Left forelimb (tissue), 1 donor: Measurements from ENCODE around the gene MRPL18.
A peak's percentile ranks its signal among the peaks of the same experiment; 100 is the strongest.
"Not testable (repeated sequence)": the region's sequence is repeated elsewhere in the genome, so short reads cannot be mapped to it uniquely, and the experiment has no call there.

ENCODE experiments used
- DNase-seq: peaks from one replicate; pipeline ENCODE4 v3.0.0-alpha.2; 2018; ENCODE audit warnings: low spot score

Gene MRPL18

DNA sequence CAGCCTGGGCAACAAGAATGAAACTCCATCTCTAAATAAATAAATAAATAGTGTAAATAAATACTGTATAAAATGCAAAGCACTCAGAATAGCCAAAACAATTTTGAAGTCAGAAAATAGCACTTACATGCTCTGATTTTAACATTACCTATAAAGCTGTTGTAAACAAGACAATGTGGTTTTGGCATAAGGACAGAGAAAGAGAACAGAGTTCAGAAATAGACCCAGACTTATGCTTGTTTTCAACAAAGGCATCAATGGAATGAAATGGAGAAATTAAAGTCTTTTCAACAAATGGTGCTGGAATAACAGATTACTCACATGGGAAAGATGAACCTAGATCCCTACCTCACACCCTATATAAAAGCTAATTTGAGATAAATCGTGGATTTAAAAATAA lies 18.1 kb upstream of the MRPL18 start:
- DNase-seq, result no peak

DNA sequence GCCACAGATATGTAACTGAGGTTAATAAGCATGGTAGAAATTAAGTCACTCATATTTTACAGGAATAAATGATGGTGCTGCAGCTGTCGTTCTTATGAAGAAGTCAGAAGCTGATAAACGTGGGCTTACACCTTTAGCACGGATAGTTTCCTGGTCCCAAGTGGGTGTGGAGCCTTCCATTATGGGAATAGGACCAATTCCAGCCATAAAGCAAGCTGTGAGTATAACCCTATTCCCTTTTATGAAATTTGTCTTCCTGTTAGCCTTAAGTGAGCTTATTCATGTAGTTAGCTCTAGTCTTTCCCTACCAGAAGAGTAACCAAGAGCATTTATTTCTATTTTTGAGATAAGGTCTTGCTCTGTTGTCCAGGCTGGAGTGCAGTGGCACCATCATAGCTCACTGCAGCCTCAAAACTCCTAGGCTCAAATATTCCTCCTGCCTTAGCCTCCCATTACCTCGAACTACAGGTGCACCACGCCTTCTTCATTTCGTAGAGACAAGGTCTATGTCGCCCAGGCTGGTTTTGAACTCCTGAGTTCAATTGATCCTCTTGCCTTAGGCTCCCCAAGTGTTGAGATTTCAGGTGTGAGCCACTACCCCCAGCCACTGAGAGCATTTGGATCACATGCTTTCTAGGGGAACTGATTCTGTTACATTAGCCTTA lies 12.9 kb upstream of the MRPL18 start:
- DNase-seq, result no peak

DNA sequence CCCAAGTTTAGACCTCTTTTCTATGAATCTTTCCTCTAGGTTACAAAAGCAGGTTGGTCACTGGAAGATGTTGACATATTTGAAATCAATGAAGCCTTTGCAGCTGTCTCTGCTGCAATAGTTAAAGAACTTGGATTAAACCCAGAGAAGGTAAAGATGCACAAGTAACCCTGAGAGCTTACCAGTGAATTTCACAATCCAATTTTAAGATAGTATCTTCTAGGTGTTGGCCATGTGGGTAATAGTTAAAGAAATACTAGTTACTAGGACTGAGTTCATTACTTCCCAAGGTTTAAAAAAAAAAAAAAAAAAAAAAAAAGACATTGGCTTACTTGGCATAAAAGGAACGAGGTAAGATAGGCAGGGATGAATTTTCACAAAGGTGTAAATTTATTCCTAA lies 12.1 kb upstream of the MRPL18 start:
- DNase-seq, result no peak

DNA sequence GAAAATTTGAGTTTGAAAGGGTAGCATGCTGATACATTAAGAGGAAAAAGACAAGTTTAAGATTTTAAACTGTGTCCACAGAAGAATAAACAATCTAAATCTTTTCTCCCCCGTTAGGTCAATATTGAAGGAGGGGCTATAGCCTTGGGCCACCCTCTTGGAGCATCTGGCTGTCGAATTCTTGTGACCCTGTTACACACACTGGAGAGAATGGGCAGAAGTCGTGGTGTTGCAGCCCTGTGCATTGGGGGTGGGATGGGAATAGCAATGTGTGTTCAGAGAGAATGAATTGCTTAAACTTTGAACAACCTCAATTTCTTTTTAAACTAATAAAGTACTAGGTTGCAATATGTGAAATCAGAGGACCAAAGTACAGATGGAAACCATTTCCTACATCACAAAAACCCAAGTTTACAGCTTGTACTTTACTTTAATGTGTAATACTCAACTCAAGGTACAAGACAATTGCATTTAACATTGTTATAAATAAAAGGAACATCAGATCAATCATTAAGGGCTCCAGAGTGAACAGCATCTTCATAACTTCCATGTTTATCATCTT lies 11.6 kb upstream of the MRPL18 start:
- DNase-seq, result no peak

DNA sequence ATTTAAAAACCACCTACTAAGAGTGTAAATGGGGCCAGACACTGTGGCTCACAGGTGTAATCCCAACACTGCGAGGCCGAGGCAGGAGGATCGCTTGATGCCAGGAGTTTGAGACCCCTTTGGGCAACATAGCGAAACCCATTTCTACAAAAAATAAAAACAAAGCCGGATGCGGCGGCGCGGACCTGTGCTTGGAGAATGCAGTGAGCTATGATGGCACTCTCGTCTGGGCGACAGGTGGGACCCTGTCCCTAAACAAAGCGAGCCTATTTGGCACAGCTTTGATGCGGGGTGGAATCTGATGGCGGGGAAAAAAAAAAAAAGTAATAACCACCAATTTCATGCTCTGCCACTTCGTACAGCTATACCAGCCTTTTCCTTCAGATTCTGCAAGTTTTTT lies 2.0 kb upstream of the MRPL18 start:
- DNase-seq, result no peak

DNA sequence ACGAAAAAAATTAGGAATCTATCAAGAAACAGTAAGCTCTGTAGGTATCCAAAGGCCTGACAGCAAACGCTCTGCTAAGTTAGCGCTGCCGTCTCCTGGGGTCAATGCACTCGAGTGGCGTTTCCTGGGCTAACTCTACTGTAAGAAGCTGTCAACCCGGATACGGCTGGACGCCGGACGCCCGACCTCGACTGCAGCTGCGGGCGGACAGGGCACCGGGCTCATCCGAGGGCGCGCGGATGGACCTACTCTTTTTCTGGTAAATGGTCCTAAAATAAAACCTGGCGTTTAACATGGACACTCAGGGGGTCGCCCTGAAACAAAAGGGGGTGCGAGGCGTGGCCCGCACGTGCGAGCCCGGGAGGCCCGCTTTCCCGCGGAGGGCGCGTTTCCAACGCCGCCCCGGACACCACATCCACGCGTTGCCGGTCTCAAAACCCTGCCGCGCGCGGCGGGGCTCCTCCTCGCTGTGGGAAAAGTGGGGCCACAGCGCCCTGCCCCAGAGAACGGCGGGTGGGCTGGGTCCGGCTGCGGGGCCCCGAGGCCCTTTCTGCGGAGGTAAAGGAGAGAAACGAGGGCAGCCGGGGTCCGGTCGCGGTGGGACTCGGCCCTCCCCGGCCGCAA lies 1.4 kb upstream of the MRPL18 start:
- DNase-seq, result no peak

DNA sequence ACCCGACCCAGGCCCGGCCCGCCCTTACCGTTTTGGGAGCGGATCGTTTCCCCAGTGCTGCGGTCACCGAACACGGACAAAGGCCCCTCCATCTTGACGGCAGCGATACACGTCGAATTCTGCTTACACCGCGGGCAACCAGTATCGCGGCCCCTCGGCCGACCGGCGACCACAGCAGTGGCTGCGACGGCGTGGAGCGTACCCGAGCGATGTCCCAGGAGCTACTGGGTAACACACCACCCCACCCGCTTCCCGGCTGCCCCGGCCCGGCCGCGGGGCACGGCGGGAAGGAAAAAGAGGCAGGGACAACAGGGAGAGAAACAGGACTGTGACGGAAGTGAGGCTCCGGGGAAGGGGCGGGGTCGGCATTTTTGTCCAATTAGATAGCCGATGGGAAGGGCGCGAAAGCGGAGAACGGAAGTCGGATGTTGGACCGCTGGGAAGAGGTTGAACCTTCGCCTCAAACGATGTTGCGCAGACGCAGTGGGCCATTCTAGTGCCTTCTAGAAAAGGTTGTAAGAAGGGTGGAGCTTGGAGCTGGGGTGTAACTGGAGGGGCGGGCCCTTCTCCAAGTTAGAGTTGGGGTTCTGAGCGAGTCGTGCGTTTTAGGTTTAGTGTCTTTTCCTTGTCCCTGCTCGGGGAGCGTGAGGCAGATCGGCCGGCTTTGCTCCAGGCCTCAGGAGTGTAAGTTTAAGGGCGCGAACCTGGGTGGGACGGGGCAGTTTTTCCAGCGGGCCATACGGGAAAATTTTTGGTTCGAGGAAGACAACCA lies 704 bp upstream of the MRPL18 start, which contains the start of gene TCP1:
TSS of gene TCP1 (minus strand) at position 226 of the 772 bp plus-strand sequence. CDS start at position 92, 134 bp downstream.
- DNase-seq, result peak; percentile 99

DNA sequence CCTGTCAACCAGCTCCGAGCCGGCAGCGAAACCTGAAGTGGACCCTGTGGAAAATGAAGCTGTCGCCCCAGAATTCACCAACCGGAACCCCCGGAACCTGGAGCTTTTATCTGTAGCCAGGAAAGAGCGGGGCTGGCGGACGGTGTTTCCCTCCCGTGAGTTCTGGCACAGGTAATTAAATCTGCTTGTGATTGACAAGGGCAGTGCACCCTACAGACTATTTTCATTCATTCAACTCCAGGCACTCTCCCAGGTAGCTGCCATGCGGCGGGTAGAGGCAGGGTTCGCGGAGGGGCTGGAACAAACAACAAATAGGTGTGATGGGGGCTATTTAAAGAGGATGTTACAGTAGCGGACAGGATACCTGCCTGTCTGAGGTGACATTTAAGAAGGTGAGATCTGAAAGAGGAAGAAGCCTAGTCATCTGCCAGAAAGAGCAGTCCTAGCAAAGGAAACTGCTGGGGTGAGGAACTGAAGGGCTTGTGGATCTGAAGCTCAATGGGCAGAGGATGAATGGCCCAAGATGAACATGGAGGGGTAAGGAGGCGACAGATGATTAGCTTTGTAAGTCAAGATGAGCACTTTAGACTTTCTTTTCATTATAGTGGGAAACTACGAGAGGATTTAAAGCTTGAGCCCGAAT lies 810 bp downstream of the MRPL18 start:
- DNase-seq, result no peak

DNA sequence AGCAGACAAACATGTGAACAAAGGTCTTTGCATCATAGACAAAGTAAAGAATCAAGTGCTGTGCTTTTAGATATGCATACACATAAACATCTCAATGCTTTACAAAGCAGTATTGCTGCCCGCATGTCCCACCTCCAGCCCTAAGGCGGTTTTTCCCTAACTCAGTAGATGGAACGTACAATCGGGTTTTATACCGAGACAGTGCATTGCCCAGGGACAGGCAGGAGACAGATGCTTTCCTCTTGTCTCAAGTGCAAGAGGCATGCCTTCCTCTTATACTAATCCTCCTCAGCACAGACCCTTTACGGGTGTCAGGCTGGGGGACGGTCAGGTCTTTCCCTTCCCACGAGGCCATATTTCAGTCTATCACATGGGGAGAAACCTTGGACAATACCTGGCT lies 4.7 kb downstream of the MRPL18 start:
- not testable (repeated sequence) for DNase-seq

DNA sequence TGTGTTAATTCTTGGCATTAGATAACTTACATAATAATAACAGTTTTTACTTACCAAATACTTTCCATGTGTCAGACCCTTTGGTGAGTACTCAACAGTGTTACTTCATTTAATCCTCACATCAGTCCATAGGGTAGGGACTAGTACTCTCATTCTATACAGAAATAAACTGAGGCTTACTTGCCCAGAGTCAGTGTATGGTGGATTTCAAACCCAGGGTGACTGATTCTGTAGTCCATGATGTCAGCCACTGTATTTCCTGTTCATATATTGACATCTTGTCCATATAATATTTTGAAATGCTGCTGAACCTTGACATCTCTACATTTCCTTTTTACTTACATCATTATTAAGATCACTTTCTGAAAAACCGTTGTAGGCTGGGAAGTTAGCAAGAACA lies 7.3 kb downstream of the MRPL18 start:
- DNase-seq, result no peak

DNA sequence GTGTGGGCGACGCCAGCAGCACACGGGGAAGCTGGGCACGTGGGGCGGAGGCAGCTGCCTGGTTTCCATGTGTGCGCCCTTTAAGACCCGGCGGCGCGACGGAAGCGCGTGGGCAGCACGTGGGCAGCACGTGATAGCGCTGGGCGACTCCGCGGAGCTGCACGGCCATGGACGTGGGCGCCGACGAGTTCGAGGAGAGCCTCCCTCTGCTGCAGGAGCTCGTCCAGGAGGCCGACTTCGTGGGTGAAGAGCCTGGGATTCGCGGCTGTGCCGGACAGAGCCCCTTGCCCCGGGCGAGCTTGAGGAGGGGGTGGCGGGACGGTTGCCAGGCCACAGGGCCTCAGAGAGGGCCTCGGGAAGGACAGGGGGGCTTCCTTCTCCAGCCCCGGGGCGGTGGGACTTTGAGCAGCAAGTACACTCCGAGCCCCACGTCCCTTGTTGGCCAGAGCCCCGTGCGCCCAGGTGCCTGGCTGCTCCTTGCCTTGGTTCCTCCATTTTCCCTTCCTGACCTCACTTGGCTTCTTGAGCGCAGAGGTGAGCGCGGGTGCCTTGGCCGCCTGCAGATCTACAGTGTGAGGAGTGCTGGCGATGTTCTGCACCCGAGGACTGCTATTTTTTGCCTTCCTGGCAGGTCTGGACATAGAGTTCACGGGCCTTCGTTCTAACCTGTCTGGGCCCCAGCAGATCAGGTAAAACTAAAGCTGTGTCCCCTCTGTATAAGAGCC lies 10.0 kb downstream of the MRPL18 start, which contains the start of gene PNLDC1:
TSS of gene PNLDC1 (plus strand) at position 136 of the 725 bp plus-strand sequence. CDS start at position 168, 32 bp downstream.
- DNase-seq, result no peak

DNA sequence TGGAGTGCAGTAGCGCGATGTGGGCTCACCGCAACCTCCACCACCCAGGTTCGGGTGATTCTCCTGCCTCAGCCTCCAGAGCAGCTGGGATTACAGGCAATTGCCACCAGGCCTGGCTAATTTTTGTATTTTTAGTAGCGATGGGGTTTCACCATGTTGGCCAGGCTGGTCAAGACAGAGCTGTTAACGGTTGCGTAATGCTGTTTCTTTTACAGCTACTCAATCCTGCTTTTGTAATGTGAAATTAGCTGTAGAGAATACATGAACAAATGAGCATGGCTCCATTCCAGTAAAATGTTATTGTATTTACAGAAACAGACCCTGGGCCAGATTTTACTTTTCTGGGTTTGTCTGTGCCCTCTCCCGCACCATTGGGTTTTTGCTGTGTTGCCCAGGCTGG lies 11.7 kb downstream of the MRPL18 start:
- DNase-seq, result no peak

DNA sequence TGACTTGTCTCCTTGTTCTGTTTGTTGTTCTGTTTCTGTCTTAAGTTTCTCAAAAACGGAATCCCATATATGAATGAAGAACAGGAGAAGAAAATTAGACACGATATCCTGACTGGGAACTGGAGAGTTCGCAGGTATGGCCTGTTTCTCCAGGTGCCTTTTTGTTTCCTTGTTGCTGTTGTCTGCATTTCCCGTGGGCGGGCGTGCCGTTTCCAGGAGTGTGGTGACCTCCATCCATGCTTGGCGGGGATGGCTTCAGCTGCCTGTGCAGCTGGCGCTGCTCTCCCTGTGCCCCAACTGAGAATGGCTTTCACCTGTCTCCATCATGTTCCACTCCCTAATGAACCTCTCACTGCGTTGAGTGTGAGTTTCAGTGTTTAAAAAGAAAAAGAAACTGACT lies 14.2 kb downstream of the MRPL18 start:
- DNase-seq, result no peak

DNA sequence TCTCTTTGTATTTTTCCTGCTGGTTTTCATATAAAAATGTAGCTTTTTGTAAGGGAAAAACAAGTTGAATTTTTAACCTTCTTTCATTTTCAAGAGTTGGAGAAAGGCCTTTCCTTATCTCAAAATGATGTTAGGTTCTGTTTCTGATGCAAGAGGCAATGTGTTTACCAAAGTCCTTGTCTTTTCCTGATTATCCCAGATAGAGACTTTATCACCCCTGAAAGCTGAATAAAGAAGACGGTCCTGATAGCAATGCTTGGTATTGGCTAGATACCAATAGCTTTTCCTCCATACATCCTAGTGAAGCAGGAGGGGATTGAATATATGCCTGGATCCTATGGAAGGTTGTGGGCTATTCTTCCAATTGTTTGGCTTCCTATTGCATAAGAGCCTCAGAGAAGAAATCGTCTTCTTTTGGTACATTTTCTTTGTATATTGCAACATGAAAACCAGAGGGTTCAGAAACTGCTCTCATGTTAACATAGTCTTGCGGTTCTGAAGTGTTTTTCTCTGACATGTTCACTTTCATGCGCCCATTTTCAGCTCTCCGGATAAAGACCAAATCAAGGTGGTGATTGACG lies 15.3 kb downstream of the MRPL18 start:
- no peak for DNase-seq

DNA sequence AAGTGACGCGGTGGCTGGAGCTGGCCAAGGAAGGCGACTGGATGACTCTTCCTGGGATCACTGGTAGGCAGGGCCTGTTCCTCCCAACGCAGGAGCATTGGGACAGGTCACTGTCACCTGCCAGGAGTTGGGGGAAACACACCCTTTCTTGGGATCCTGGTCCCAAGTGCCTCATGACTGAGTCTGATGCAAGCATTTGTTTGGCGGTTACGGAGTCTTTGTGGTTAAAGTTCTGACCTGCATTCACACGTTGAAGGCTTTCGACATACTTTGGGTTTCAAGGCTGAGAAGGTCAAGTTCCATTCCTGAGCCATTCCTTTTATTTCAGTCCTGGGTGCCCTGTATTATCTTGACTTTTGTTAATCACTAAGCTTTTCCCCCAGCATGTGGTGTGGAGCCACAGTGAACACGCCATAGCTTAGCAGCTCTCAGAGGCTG lies 15.8 kb downstream of the MRPL18 start:
- no peak for DNase-seq

DNA sequence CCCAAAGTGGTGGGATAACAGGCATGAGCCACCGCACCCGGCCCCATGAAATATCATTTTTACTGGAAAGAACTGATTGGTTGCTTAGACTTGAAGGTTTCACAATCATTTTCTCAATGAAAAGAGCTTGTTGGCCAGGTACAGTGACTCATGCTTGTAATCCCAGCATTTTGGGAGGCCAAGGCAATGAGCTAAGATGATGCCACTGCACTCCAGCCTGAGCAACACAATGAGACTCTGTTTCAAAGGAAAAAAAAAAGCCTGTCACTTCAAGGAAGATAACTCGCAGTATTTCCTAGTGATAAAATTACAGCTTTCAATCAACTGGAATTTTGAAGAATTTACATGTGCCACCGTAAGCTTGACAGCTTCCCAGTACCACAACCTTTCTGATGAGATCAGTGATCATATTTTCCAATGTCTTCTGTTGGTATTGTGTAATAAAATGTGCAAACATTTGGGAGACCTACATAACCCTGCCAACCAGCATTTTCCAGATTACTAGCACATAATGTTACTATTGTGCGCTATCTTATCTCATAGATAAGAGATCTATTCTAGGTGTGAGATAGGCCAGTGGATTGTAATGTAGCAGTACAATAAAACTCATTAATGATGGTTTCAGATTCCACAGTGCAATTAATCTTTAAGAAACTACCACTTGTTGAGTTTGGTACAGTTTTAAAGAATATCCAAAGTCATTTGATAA lies 17.0 kb downstream of the MRPL18 start:
- no peak for DNase-seq

DNA sequence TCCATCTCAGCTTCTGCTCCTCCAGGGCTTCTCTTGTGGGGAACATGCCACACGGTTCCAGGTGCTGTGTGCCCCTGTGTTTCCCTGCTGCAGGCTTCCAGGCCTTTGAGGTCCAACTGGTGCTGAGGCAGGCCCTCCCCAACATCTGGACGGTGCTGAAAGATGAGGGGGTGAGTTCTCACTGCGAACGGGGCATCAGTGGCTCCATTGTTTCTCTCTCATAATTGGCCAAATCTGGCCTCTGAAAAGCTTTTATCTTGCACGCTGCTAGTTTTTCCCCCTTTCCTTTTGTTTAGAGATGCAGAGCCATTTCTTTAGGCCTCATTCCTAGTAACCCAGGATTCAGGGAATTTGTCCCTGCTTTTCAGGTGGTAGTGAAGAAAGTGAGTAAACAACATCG lies 18.4 kb downstream of the MRPL18 start:
- DNase-seq, result no peak

DNA sequence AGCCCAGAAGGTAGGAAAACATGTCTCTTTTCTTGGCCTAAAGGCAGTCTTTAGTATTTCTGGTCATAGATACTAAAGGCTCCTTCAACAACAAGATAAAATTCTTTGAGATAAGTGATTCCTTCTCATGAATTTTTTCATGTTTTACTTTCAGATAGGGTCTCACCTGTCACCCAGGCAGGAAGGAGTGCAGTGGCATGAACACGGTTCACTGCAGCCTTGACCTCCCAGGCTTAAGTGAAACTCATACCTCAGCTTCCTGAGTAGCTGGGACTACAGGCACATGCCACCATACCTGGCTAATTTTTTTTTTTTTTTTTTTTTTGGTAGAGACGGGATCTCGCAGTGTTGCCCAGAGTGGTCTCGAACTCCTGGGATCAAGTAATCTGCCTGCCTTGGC lies 18.9 kb downstream of the MRPL18 start:
- DNase-seq, result no peak

DNA sequence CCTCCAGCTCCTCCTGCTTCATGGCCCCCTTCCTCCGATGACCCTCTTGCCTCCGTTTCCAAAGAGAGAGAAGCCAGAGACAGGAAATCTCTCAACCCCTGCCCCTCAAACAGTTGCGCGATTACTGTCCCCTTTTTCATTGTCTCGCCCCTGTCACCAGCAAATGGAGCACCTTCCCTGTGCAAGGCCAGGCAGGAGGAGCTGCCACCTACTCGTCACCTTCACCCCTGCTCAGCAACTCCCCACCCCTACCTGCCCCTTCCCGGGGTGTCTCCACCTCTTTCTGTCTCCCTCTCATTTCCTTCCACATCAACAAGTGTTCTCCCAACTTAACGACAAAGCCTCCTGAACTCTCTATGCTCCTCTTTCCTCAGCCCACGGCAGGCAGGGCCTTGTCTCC lies 23.5 kb downstream of the MRPL18 start:
- no peak for DNase-seq

DNA sequence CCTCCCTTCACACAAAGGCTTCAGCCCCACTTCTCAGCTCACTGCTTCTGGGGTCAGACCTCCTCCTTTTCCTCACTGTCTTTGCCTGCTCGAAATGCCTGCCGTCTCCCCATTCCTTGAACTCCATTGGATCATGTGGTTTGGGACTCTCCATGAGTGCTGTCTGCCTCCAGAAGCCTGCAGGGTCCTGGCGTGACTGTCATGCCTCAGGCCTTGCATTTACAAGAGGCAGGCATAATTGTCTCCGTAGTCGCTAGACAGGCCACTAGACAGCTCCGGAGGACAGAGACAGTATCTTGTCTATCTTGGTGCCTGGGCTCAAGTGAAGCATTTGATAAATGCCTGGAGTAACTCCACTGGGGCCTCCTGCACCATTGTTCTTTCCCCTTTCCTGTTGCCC lies 25.1 kb downstream of the MRPL18 start:
- no peak for DNase-seq
